Measurements from ENCODE around the gene VASP. TPM values are rescaled to one million over a fixed set of nuclear protein-coding genes. Genes with fewer than 3 reads are reported as not detected.

Gene VASP
- total and polyA plus RNA-seq, 2 of the 13 experiments (the other 11 are each of a cell fraction or from before 2014, with no cell fraction given): 41.8 to 67.1 TPM

DNA sequence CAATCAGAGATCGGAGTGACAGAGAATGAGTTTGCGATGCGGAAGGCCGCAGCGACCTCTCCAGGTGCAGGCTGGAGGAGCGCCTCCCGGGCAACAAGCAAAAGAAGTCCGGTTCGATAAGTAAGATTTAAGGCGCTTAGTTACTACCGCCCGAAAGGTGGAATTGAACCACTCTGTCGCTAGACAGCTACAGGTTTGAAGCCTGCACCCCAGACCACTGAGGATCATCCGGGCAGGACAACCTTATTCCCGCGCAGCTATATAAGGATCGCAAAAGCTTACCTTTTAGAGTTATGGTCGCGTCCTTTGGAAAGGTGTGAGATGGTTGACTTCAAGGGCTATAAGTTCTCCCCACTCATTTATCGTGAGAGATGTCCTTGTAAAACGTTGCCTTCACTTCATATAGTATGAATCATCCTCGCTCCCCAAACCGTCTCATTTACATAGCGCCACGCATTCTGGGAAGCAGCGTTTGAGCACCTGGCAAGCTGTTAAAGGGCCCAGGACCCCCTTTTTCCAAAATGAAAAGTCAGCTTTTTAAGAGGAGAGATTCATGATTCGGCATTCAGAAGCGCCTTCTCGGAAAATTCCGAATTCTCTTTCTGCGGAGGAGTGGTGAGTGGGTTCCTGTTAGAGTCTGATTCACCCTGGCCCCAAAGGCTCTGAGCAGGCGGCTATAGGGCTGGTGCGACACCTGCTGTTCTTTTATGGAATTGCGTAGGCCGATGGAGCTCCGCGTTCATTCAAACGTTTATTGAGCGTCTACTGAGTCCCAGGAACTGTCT, 28.6 kb upstream of the VASP start (continued):
- TF ChIP-seq, protein P1, sequence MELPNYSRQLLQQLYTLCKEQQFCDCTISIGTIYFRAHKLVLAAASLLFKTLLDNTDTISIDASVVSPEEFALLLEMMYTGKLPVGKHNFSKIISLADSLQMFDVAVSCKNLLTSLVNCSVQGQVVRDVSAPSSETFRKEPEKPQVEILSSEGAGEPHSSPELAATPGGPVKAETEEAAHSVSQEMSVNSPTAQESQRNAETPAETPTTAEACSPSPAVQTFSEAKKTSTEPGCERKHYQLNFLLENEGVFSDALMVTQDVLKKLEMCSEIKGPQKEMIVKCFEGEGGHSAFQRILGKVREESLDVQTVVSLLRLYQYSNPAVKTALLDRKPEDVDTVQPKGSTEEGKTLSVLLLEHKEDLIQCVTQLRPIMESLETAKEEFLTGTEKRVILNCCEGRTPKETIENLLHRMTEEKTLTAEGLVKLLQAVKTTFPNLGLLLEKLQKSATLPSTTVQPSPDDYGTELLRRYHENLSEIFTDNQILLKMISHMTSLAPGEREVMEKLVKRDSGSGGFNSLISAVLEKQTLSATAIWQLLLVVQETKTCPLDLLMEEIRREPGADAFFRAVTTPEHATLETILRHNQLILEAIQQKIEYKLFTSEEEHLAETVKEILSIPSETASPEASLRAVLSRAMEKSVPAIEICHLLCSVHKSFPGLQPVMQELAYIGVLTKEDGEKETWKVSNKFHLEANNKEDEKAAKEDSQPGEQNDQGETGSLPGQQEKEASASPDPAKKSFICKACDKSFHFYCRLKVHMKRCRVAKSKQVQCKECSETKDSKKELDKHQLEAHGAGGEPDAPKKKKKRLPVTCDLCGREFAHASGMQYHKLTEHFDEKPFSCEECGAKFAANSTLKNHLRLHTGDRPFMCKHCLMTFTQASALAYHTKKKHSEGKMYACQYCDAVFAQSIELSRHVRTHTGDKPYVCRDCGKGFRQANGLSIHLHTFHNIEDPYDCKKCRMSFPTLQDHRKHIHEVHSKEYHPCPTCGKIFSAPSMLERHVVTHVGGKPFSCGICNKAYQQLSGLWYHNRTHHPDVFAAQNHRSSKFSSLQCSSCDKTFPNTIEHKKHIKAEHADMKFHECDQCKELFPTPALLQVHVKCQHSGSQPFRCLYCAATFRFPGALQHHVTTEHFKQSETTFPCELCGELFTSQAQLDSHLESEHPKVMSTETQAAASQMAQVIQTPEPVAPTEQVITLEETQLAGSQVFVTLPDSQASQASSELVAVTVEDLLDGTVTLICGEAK (IDR thresholded peaks at IDR 0.05): no peak
- TF ChIP-seq, protein P1 (CRISPR knock-in tag; IDR thresholded peaks at IDR 0.05): no peak
- TF ChIP-seq, protein P2, sequence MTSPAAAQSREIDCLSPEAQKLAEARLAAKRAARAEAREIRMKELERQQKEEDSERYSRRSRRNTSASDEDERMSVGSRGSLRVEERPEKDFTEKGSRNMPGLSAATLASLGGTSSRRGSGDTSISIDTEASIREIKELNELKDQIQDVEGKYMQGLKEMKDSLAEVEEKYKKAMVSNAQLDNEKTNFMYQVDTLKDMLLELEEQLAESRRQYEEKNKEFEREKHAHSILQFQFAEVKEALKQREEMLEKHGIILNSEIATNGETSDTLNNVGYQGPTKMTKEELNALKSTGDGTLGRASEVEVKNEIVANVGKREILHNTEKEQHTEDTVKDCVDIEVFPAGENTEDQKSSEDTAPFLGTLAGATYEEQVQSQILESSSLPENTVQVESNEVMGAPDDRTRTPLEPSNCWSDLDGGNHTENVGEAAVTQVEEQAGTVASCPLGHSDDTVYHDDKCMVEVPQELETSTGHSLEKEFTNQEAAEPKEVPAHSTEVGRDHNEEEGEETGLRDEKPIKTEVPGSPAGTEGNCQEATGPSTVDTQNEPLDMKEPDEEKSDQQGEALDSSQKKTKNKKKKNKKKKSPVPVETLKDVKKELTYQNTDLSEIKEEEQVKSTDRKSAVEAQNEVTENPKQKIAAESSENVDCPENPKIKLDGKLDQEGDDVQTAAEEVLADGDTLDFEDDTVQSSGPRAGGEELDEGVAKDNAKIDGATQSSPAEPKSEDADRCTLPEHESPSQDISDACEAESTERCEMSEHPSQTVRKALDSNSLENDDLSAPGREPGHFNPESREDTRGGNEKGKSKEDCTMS (CRISPR knock-in tag; conservative IDR thresholded peaks at IDR 0.05): no peak
- TF ChIP-seq SSRP1 (CRISPR knock-in tag; IDR thresholded peaks at IDR 0.05): no peak
- TF ChIP-seq PHF20 (CRISPR knock-in tag; IDR thresholded peaks at IDR 0.05): no peak
- TF ChIP-seq, protein P3, sequence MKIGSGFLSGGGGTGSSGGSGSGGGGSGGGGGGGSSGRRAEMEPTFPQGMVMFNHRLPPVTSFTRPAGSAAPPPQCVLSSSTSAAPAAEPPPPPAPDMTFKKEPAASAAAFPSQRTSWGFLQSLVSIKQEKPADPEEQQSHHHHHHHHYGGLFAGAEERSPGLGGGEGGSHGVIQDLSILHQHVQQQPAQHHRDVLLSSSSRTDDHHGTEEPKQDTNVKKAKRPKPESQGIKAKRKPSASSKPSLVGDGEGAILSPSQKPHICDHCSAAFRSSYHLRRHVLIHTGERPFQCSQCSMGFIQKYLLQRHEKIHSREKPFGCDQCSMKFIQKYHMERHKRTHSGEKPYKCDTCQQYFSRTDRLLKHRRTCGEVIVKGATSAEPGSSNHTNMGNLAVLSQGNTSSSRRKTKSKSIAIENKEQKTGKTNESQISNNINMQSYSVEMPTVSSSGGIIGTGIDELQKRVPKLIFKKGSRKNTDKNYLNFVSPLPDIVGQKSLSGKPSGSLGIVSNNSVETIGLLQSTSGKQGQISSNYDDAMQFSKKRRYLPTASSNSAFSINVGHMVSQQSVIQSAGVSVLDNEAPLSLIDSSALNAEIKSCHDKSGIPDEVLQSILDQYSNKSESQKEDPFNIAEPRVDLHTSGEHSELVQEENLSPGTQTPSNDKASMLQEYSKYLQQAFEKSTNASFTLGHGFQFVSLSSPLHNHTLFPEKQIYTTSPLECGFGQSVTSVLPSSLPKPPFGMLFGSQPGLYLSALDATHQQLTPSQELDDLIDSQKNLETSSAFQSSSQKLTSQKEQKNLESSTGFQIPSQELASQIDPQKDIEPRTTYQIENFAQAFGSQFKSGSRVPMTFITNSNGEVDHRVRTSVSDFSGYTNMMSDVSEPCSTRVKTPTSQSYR (CRISPR knock-in tag; IDR thresholded peaks at IDR 0.05; ENCODE audit: borderline replicate concordance): no peak
- no peak for TF ChIP-seq ZNF737 (CRISPR knock-in tag; IDR thresholded peaks at IDR 0.05; ENCODE audit: borderline replicate concordance)
